PFSK-1 (cell line): Measurements from ENCODE around the gene LRRC15.

ENCODE experiments used
- POLR2AphosphoS5 ChIP-seq: IDR thresholded peaks from 2 replicates; pipeline ENCODE4 v1.6.1; 2012; ENCODE audit warnings: low read depth, mild to moderate bottlenecking, control low read depth, low read length, moderate library complexity
- REST ChIP-seq, 2 experiments: IDR thresholded peaks; 2 replicates each; pipeline versions ENCODE4 v1.6.1 to v1.8.0; 2011 to 2012; ENCODE audit warnings: low read depth in 2 of 2, low read length in 2 of 2, control low read depth in 1 of 2, inconsistent platforms in 1 of 2, mild to moderate bottlenecking in 1 of 2, moderate library complexity in 1 of 2; ENCODE audit not compliant: insufficient read depth in 1 of 2
- SIN3A ChIP-seq: IDR thresholded peaks from 2 replicates; pipeline ENCODE4 v1.6.1; 2012; ENCODE audit warnings: mild to moderate bottlenecking, low read length, moderate library complexity, borderline replicate concordance; ENCODE audit not compliant: insufficient read depth
- TAF1 ChIP-seq: IDR thresholded peaks from 2 replicates; pipeline ENCODE4 v1.6.1; 2012; ENCODE audit warnings: low read length, control low read depth, borderline replicate concordance; ENCODE audit not compliant: insufficient read depth

GRCh38 chr3:194383276-194383940 lies 13.9 kb upstream of the LRRC15 start:
- TF ChIP-seq REST (IDR thresholded peaks at IDR 0.05; ENCODE audit: insufficient read depth in 1 of 2, low read depth in 2 of 2, low read length in 2 of 2), result no peak
- no peak for TF ChIP-seq TAF1
- no peak for TF ChIP-seq POLR2AphosphoS5
- TF ChIP-seq SIN3A, result no peak
